ENCODE results near the gene RBP3.

RBP3 gene

DNA sequence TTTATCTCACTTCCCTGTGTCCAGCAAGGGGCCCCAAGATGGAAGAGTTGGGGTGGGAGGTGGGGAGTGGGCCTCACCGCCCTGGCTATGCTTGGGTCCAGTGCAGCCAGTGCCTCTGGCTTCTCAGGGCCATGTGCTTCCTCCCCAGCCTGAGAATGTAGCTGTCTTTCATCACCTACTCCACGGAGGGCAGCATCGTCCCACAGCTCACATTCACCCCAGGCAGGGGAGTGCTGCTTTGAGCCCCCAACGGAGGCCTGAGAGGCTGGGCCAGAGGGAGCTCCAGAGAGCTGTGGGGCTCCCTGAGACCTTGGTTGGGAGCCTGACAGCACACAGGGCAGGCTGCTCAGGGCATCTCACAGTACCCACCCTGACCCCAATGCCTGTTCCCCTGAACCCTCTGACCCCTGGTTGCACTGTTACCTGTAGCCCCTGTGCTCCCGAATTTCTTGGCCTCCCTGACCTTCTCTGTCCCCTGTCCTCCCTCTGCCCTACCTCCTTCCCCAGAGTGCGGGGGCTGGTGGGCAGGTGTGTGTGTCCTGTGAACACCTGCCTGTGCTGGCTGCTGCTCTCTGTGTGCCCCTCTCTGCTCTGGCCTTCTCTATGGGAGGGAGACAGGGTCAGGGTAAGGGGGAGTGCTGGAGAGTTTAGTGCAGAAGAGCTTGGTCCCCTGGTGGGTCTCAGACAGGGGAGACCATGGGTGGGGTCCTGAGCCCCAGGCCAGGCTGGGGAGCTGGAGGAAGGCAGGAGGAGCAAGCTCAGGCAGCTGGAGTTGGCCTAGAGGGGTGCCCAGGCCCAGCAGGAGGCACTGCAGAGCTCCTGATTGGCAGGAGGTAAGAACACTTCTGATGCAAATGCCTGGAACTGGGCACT is 55.5 kb downstream of the RBP3 start:
- no peak for DNase-seq

DNA sequence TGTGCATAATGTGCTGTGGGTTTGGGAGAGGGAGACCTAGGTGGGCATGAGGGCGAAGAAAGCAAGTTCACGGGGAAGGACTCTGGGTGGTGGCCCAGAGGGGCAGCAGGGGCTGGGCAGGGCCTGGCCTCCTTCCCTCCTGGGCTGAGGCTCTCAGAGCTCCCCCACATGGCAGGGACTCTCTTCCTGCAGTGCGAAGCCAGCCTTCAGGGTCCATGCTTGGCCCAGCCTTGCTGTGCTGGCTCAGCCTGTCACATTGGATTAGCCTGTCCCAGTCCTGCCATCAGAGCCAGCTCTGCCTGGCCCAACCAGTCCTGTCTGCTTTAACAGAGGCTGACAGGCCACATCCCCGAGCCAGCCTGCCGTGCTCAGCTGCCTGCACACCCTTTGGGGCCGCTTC is 56.3 kb downstream of the RBP3 start:
- DNase-seq: no peak

DNA sequence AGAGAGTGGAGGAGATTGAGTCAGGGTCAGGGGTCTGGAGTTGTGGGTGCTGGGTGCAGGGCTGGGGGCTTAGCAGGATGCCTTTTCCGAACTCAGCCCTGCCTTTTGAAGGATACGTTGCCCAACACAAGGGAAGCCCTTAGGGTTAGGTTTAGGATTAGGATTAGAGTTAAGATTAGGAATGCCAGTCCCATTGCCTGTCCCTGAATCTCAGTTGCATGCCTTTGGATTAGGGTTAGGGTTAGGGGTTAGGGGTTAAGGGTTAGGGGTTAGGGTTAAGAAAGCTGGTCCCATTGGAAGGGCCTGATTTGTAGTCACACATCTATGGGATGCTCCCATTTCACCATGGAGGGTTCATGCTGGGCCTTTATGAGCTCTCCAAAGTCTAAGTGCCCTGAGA is 56.8 kb downstream of the RBP3 start:
- no peak for DNase-seq

DNA sequence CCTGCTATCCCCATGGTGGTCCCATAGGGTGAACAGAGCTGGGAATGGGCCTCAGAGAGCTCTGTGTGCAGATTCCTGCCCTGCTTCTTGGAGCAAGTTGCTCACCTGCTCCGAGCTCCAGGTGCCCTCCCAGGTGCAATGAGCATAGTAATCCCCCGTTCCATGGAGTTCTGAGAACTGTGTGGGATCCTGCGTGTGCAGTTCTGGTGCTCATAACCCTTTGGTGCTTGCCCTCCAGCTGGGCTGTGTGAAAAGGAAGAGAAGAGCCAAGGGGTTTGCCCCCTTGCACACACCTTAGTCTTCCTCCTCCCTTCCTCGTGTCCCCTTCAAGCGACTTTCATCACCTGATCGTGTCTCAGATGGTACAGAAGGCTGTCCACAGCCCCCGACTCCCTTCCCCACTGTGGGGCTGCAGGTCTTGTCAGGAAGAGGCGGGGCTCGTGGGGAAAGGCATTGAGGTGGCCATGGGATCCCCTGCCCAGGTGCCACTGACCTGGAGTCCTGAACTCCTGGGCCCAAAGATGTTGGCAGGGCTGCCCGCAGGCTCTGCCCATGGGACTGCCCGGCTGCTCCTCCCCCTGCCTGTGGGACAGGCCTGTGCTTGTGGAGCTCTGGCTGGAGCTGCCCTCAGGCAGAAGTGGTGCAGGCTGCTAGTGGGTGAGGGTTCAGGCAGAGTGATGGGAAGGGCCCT is 57.8 kb downstream of the RBP3 start:
- DNase-seq: no peak

DNA sequence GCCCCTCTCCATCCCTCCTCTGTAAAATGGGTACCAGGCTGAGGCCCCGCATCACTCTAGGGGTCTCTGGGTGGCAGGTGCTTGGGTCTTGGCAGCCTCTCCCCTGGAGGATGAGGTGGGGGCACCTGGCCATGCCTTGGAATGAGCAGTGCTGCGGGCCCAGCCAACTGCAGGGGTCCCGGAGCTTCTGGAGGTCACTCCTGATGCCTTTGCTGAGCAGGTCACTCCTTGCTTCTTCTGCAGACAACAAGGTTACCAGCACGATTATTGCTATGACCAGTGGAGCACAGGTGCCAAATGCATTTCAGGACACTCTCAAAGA is 58.3 kb downstream of the RBP3 start:
- no peak for DNase-seq

DNA sequence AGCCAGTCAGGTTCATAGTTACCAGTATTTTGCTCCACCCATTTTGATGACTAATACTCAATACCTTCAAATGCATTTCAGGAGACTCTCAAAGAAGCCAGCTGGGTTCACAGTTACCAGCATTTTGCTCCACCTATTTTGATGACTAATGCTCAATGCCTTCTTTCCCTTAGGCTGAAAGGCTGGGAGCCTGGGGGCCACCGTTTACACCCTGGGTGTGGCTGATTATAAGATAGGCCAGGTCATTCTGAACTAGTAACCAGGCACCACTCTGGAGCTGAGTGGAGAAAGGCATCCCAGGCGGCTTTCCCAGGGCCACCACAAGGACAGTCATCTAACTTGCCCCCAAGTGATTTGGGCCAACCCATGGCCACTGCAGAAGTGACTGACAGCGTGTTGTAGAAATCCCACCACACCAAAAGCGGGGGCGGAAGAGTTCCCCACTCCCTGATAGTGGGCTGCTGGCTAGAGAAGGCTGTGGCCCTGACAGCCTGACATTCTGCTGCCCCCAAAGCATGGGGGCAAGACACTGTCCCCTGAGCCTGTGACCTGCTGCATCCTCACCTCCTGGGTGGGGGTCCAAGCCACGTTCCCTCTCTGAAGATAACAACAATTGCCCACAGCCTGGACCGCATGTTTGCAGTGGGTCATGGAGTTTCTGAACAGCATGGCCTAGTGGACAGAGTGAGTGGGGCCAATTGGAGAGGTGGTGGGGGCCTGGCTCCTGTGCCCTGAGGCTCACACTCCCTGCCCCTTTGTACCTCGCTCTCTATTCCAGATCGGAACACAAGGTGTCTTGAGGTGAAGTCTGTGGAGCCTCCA is 58.9 kb downstream of the RBP3 start:
- no peak for DNase-seq

Data from SHP77 (cell line).